ENCODE results near the gene BABAM1. TPM values are rescaled to one million over a fixed set of nuclear protein-coding genes. Genes with fewer than 3 reads are reported as not detected.

BABAM1 gene
- total and polyA plus RNA-seq, 2 of the 4 experiments (the other 2 are of a cell fraction), result 95.1 to 101 TPM

DNA sequence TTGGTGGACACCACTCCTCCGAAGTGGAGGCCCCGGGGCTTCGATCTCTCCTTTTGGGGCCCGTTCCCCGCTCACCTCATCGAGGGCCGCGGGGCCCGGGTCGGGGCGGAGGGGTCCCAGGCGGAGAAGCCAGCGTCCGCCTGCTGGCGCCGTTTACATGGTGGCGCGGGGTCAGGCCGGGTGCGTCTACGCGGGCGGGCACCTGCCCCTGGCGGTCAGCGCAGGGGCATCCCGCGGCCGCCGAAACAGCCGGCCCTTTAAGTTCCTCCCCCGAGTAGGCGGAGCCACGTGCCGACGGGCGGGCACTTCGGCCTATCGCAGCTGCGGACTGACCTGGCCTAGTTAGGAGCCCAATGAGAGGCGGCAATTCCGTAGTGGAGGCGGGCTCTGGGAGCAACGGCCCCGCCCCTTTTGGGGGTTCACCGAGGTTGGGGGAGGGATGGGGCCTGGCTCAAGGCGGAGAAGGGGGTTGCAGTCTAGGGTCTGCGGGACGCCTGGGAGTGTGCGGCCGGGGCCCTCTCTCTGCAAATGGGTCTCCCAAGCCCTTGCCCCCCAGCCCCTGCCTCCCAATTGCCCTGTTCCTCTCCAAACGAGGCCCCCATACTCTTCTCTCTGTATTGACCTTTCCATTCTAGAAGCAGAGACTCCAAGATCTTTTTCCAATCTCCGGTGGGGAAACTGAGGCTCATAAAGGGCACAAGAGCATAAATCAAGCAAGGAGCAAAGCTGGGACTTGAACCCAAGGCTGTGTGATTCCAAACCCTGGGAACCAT is 36.1 kb downstream of the BABAM1 start, which contains the start of gene ABHD8:
TSS of gene ABHD8 (minus strand) at position 259 of the 773 bp plus-strand sequence. CDS start 1,809 bp downstream, outside the sequence.
- in situ Hi-C loops (cut with MboI; ENCODE audit: low sequenced_read_pairs), result no loop called here
- Histone ChIP-seq H4K5ac (ENCODE audit: low read depth, low read length) (peak within 1 kb of the TSS; percentile 76), H3K23ac (ENCODE audit: low read depth, low read length) (no peak within 1 kb of the TSS), H3K27me3 (ENCODE audit: control insufficient read depth, insufficient read depth, low read length) (no peaks in the 10 kb centered on the region), H3K9me3 (ENCODE audit: control insufficient read depth, insufficient read depth, low read length) (peaks cover under 1% of the 10 kb centered on the region; the same call in 1 of the 2 replicates), H3K14ac (replicated peaks; ENCODE audit: low read depth, low read length) (peak within 1 kb of the TSS; percentile 66), H2BK15ac (ENCODE audit: low read depth, low read length) (0 out of 3 replicates have a peak within 1 kb of the TSS, but pooled peaks have one; percentile 71), H3K36me3 (ENCODE audit: control insufficient read depth, insufficient read depth, low read length) (peaks cover 6% of the 10 kb centered on the region), H4K91ac (ENCODE audit: insufficient read depth, low read depth, low read length) (peak within 1 kb of the TSS; percentile 66), H3K4me3 (ENCODE audit: insufficient read depth, low read depth, low read length) (peak within 1 kb of the TSS; percentile 61), H4K20me1 (ENCODE audit: insufficient read depth, low read length) (no peaks in the 10 kb centered on the region), H2AK9ac (replicated peaks; ENCODE audit: low read depth, low read length, poor library complexity) (peak within 1 kb of the TSS; percentile 90), H3K9me1 (ENCODE audit: insufficient read depth, low read length) (peaks cover 19% of the 10 kb centered on the region), H3K4ac (ENCODE audit: low read depth, low read length) (peak within 1 kb of the TSS; percentile 68; the same call in 1 of the 2 replicates), H2BK5ac (ENCODE audit: low read depth, low read length, poor library complexity, severe bottlenecking) (peak within 1 kb of the TSS; percentile 55), H2AFZ (replicated peaks; ENCODE audit: low read length, poor library complexity) (peak within 1 kb of the TSS; percentile 90), H2BK20ac (ENCODE audit: low read depth, low read length) (no peak within 1 kb of the TSS; the same call in 1 of the 2 replicates), H2AK5ac (ENCODE audit: low read depth, low read length) (peak within 1 kb of the TSS; percentile 90), H3K4me1 (ENCODE audit: control insufficient read depth, insufficient read depth, low read length) (peaks cover 8% of the 10 kb centered on the region), H3K79me1 (ENCODE audit: low read depth in 1 of 2, low read length in 2 of 2) (peaks cover 21 to 48% of the 10 kb centered on the region in 2 experiments), H3K18ac (ENCODE audit: low read depth, low read length) (0 out of 2 replicates have a peak within 1 kb of the TSS, but pooled peaks have one; percentile 2), H3K4me2 (ENCODE audit: low read depth, low read length) (peak within 1 kb of the TSS; percentile 90), H3K56ac (ENCODE audit: extremely low read depth, insufficient read depth, low read length) (0 out of 2 replicates have a peak within 1 kb of the TSS, but pooled peaks have one; percentile 37), H2BK120ac (ENCODE audit: low read depth, low read length) (peak within 1 kb of the TSS; percentile 53; the same call in 1 of the 2 replicates), H3K27ac (ENCODE audit: insufficient read depth, low read length) (peak within 1 kb of the TSS; percentile 23), H3K9ac (ENCODE audit: low read depth, low read length) (peak within 1 kb of the TSS; percentile 35), H4K8ac (ENCODE audit: low read depth in 2 of 2, low read length in 2 of 2) (peak within 1 kb of the TSS; percentile 96)
- DNase-seq, result peak; percentile 94
- intact Hi-C loops (cut with micrococcal nuclease), result loop anchor here (1.0 kb wide), 1 partner anchor 11 kb away; no protein-coding TSS in a partner anchor
- dilution Hi-C loops (cut with HindIII; ENCODE audit: low sequenced_read_pairs, unreplicated experiment), result no loop called here
- POLR2A ChIA-PET (ENCODE audit: unreplicated experiment), result no interaction called here
- peak; percentile 89 for ATAC-seq (ENCODE audit: low read depth)
- CTCF ChIA-PET, result no interaction called here
- WGBS, 2 experiments (ENCODE audit: extremely low coverage in 2 of 2, insufficient read length in 1 of 2), result 1% methylated on average over 43 of the region's 52 CpGs; no CpG with 5 or more reads in 1 of the 2 experiments
- BruUV-seq (replicated peaks), result no TSS peak
- TF ChIP-seq, protein P1, sequence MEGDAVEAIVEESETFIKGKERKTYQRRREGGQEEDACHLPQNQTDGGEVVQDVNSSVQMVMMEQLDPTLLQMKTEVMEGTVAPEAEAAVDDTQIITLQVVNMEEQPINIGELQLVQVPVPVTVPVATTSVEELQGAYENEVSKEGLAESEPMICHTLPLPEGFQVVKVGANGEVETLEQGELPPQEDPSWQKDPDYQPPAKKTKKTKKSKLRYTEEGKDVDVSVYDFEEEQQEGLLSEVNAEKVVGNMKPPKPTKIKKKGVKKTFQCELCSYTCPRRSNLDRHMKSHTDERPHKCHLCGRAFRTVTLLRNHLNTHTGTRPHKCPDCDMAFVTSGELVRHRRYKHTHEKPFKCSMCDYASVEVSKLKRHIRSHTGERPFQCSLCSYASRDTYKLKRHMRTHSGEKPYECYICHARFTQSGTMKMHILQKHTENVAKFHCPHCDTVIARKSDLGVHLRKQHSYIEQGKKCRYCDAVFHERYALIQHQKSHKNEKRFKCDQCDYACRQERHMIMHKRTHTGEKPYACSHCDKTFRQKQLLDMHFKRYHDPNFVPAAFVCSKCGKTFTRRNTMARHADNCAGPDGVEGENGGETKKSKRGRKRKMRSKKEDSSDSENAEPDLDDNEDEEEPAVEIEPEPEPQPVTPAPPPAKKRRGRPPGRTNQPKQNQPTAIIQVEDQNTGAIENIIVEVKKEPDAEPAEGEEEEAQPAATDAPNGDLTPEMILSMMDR (conservative IDR thresholded peaks at IDR 0.05; ENCODE audit: low read depth, low read length), result peak; percentile 51
- TF ChIP-seq FOS (IDR thresholded peaks at IDR 0.05; ENCODE audit: low read depth, low read length) (no peak), MAZ (IDR thresholded peaks at IDR 0.05; ENCODE audit: borderline replicate concordance, low read depth, low read length) (peak; percentile 81; the same call in 1 of the 2 replicates), BHLHE40 (IDR thresholded peaks at IDR 0.05; ENCODE audit: low read depth, low read length) (0 out of 2 replicates have a peak, but pooled peaks have one; percentile 9), NFE2L2 (IDR thresholded peaks at IDR 0.05; ENCODE audit: low read depth, low read length) (no peak), RAD21 (IDR thresholded peaks at IDR 0.05; ENCODE audit: low read length) (0 out of 2 replicates have a peak, but pooled peaks have one; percentile 10)
- TF ChIP-seq, protein P2, sequence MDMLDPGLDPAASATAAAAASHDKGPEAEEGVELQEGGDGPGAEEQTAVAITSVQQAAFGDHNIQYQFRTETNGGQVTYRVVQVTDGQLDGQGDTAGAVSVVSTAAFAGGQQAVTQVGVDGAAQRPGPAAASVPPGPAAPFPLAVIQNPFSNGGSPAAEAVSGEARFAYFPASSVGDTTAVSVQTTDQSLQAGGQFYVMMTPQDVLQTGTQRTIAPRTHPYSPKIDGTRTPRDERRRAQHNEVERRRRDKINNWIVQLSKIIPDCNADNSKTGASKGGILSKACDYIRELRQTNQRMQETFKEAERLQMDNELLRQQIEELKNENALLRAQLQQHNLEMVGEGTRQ (IDR thresholded peaks at IDR 0.05; ENCODE audit: low read depth, low read length), result peak; percentile 89
